RWPE2 (cell line): ENCODE data around the gene PRKAG2.

ENCODE experiments used
- ATAC-seq: fragments of 200-7000 bp; cut with Tn5 transposase; 3 replicates; pipeline ENCODE4 v1.9.1; 2021; ENCODE audit warnings: low read depth
- DNase-seq: peaks from one replicate; pipeline ENCODE4 v3.0.0-alpha.2; 2020; ENCODE audit warnings: low spot score
- H3K27ac ChIP-seq: fragments of 450-650 bp; 2 replicates; pipeline ENCODE4 v1.5.1; 2017; ENCODE audit warnings: mild to moderate bottlenecking; ENCODE audit not compliant: poor library complexity, severe bottlenecking
- H3K27me3 ChIP-seq: fragments of 250-450 bp; sonication (Bioruptor Pico); 2 replicates; pipeline ENCODE4 v1.5.1; 2021; ENCODE audit warnings: mild to moderate bottlenecking, moderate library complexity; ENCODE audit not compliant: insufficient read depth, poor library complexity, severe bottlenecking
- H3K36me3 ChIP-seq: fragments of 250-450 bp; sonication (Bioruptor Pico); 2 replicates; pipeline ENCODE4 v1.5.1; 2020; ENCODE audit warnings: low read depth, mild to moderate bottlenecking, moderate library complexity
- H3K4me1 ChIP-seq: fragments of 250-450 bp; sonication (Bioruptor Pico); 2 replicates; pipeline ENCODE4 v1.5.1; 2021; ENCODE audit warnings: mild to moderate bottlenecking, moderate library complexity; ENCODE audit not compliant: insufficient read depth, poor library complexity, severe bottlenecking
- H3K4me3 ChIP-seq: fragments of 250-450 bp; sonication (Bioruptor Pico); 2 replicates; pipeline ENCODE4 v1.5.1; 2021; ENCODE audit warnings: mild to moderate bottlenecking, moderate library complexity; ENCODE audit not compliant: severe bottlenecking
- H3K9me3 ChIP-seq: fragments of 250-450 bp; sonication (Bioruptor Pico); 2 replicates; pipeline ENCODE4 v1.5.1; 2021; ENCODE audit warnings: mild to moderate bottlenecking, moderate library complexity; ENCODE audit not compliant: severe bottlenecking
- TF ChIP-seq, protein P1 (sequence below): fragments of 450-650 bp; IDR thresholded peaks from one replicate; pipeline ENCODE4 v1.5.1; 2017; ENCODE audit warnings: mild to moderate bottlenecking, moderate library complexity; ENCODE audit not compliant: poor library complexity, severe bottlenecking

Gene PRKAG2

DNA sequence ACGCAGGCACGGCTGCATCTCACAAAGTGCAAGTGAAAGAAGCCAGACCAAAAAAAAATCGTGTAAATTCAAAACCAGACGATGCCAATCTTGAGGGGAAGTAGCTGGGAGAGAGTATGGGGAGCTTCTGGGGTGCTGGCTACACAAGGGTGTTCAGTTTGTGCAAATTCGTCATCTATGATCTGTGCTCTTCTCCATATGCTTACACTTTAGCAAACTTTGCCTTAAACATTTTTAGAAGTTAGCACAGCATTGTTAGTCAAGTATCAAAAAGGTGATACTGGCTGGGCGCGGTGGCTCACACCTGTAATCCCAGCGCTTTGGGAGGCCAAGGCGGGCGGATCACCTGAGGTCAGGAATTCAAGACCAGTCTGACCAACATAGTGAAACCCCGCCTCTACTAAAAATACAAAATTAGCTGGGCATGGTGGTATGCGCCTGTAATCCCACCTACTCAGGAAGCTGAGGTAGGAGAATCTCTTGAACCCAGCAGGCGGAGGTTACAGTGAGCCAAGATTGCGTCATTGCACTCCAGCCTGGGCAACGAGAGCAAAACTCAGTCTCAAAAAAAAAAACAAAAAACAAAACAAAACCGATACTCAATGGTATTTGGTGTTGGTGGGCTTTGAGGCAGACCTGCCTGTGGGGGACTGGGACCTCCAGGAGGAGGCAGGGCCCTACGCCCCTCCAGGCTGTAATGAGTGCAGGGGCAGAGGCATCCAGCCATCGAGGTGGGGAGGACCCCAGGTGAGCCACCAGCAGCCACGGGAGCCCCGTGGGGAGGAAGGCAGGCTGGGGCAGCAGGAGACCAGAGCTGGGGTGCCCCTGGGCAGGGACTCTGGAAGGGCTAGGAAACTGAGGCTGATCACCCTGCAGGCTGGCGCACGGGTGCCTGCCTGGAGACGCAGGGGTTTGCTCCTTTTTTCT, 150.0 kb downstream of the PRKAG2 start:
- no peaks in the 10 kb centered on the region for H3K27me3 ChIP-seq
- H3K4me3 ChIP-seq, result no peak overlapping the region
- peaks cover 16% of the 10 kb centered on the region for H3K4me1 ChIP-seq
- H3K27ac ChIP-seq, result peak overlapping the region; percentile 59
- H3K9me3 ChIP-seq, result no peaks in the 10 kb centered on the region
- DNase-seq (no peak), ATAC-seq (no peak; the same call in 2 of the 3 replicates)
- TF ChIP-seq, protein P1, sequence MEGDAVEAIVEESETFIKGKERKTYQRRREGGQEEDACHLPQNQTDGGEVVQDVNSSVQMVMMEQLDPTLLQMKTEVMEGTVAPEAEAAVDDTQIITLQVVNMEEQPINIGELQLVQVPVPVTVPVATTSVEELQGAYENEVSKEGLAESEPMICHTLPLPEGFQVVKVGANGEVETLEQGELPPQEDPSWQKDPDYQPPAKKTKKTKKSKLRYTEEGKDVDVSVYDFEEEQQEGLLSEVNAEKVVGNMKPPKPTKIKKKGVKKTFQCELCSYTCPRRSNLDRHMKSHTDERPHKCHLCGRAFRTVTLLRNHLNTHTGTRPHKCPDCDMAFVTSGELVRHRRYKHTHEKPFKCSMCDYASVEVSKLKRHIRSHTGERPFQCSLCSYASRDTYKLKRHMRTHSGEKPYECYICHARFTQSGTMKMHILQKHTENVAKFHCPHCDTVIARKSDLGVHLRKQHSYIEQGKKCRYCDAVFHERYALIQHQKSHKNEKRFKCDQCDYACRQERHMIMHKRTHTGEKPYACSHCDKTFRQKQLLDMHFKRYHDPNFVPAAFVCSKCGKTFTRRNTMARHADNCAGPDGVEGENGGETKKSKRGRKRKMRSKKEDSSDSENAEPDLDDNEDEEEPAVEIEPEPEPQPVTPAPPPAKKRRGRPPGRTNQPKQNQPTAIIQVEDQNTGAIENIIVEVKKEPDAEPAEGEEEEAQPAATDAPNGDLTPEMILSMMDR, result no peak
- H3K36me3 ChIP-seq, result no peaks in the 10 kb centered on the region

DNA sequence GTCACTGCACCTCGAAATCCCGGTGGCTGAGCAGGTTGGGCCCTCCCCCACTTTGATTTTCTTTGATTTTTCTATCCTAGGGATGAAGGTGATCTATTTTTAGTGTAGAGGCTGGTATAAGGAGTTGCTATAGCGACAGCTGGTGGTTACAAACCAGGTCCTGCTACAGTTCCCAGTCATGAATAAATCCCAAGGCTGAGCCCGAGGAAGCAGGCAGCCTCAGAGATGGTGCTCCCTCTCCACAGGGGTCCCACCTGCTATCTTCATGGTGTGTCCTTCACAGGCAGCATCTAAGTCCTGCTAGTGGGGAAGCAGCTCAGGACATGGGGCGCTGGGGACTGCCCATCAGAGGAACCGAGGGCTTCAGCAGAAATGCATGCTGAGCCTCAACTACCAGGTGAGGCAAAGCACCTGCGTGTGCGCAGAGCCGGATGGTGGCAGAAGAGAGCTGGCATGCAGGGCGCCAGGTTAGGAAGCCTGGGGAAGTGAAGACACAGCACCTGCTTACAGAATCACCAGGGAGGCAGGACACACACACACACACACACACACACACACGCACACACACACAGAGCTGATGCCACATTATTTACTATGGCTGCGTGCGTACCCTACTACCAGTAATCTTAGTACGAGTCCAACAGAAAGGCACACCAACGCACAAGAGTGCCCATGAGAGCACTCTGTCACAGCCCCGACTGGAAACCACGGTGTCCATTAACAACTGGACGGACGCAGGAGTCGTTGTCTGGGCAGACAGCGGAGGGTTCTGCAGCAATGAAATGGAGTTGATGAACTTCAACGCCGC, 150.9 kb downstream of the PRKAG2 start:
- TF ChIP-seq, protein P1, result no peak
- DNase-seq (no peak), ATAC-seq (no peak)
- Histone ChIP-seq H3K27me3 (no peaks in the 10 kb centered on the region), H3K36me3 (no peaks in the 10 kb centered on the region), H3K4me3 (no peak overlapping the region), H3K4me1 (peaks cover 16% of the 10 kb centered on the region), H3K9me3 (no peaks in the 10 kb centered on the region), H3K27ac (no peak overlapping the region)

DNA sequence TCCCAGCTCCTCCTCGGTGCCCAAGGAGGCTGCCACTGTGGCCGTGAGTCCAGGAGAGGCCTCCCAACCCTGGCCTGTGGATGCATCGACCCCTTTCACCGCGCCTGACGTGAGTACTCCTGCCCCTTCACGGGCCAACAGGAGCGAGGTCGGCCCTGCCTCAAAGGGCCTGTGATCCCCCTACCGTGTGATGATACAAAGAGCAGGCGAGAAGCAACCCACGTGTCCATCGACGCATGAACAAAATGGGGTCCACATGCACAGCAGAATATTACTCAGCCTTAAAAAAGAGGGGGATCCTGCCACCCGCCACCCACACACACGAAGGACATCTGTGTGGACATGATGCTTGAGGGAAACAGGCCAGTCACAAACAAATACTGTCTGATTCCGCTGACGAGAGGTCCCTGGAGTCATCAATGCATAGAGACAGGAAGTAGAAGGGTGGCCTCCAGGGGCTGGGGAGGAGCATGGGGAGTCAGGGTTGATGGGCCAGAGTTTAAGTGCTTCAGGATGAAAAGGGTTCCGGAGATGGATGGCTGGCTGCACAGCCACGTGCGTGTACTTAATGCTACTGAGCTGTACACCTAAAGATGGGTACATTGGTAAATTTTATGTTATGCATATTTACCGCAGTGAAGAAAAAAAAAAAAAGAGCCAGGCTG, 151.9 kb downstream of the PRKAG2 start:
- H3K27me3 ChIP-seq, result no peaks in the 10 kb centered on the region
- H3K36me3 ChIP-seq, result no peaks in the 10 kb centered on the region
- ATAC-seq (no peak), DNase-seq (no peak)
- H3K4me3 ChIP-seq, result no peak overlapping the region
- TF ChIP-seq, protein P1, result no peak
- H3K27ac ChIP-seq, result no peak overlapping the region
- peaks cover 16% of the 10 kb centered on the region for H3K4me1 ChIP-seq
- H3K9me3 ChIP-seq, result no peaks in the 10 kb centered on the region

DNA sequence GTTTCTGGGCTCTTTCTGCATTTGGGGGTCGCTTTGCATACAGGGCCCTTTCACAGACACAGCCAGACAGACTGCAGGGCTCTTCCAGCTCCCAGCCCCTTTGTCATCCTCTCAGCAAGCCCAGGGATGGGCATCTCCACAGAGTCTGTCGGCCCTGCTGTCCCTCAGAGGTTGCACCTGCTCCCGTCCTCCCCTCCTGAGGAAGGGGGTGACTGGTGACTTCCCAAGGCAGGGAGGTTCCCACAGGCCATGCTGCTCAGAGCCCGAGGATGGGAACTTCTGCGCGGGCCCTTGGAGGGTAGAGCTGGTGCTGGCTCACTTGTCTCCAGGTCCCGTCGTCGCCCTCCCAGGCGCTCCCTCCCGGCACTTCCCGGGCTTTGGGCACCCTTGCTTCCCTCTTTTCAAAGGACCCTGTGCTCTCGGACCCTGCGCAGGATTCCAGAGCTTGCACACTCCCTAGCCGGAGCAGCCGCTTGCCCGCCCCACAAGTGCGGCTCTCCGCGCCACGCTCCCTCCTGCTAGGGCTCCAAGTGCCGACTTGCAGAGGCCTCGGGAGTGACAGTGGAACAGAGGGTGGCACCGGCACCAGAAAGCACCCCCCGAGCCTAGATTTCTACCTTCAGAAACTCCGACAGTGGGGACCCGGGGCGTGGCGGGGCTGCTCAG, 152.5 kb downstream of the PRKAG2 start:
- H3K4me1 ChIP-seq, result peaks cover 16% of the 10 kb centered on the region
- TF ChIP-seq, protein P1, result no peak
- no peak for ATAC-seq
- no peaks in the 10 kb centered on the region for H3K9me3 ChIP-seq
- H3K27me3 ChIP-seq, result no peaks in the 10 kb centered on the region
- no peak overlapping the region for H3K4me3 ChIP-seq
- no peaks in the 10 kb centered on the region for H3K36me3 ChIP-seq
- no peak overlapping the region for H3K27ac ChIP-seq
- no peak for DNase-seq
